HCEC 1CT (cell line): ENCODE measurements around the gene PAK2.
"Not testable (repeated sequence)": the region's sequence is repeated elsewhere in the genome, so short reads cannot be mapped to it uniquely, and the experiment has no call there.

Experiments
- DNase-seq: peaks from one replicate; pipeline ENCODE4 v3.0.0-alpha.2; 2017

The PAK2 gene

GRCh38 chr3:196739671-196740480 lies at the start of gene PAK2:
PAK2 (plus strand) TSS chr3:196739857; CDS start chr3:196782647, 42,790 bp downstream.
- DNase-seq = peak; percentile 92

- no peak for DNase-seq
These were observed 49.6 kb upstream of the PAK2 start for GRCh38 chr3:196689941-196690660.

- DNase-seq = no peak
These were observed 48.3 kb upstream of the PAK2 start for GRCh38 chr3:196691386-196691785.

GRCh38 chr3:196694202-196694638 lies 45.4 kb upstream of the PAK2 start:
- peak; percentile 24 for DNase-seq

GRCh38 chr3:196694941-196695848 lies 44.5 kb upstream of the PAK2 start:
- DNase-seq = no peak

GRCh38 chr3:196695849-196696226 lies 43.8 kb upstream of the PAK2 start:
- DNase-seq = no peak

- DNase-seq = no peak
These were observed 42.4 kb upstream of the PAK2 start for GRCh38 chr3:196697270-196697669.

- DNase-seq = no peak
These were observed 39.9 kb upstream of the PAK2 start for GRCh38 chr3:196699749-196700148.

GRCh38 chr3:196700801-196701200 lies 38.9 kb upstream of the PAK2 start:
- no peak for DNase-seq

- no peak for DNase-seq
These were observed 33.3 kb upstream of the PAK2 start for GRCh38 chr3:196706327-196706726.

GRCh38 chr3:196706731-196707130 lies 32.9 kb upstream of the PAK2 start:
- DNase-seq = no peak

GRCh38 chr3:196707566-196707965 lies 32.1 kb upstream of the PAK2 start:
- DNase-seq = no peak

- no peak for DNase-seq
These were observed 31.2 kb upstream of the PAK2 start for GRCh38 chr3:196708467-196708866.

GRCh38 chr3:196711838-196712513 lies 27.7 kb upstream of the PAK2 start, which contains the start of the genes CEP19 and PIGX:
CEP19 (minus strand) TSS chr3:196712250; CDS start chr3:196708657, 3,593 bp downstream.
PIGX (plus strand) TSS chr3:196712377.
- peak; percentile 80 for DNase-seq

GRCh38 chr3:196712514-196713413 lies 26.9 kb upstream of the PAK2 start:
- peak; percentile 55 for DNase-seq

- not testable (repeated sequence) for DNase-seq
These were observed 22.5 kb upstream of the PAK2 start for GRCh38 chr3:196717162-196717561.

GRCh38 chr3:196721097-196721496 lies 18.6 kb upstream of the PAK2 start:
- no peak for DNase-seq

- DNase-seq = peak; percentile 88
These were observed 12.6 kb upstream of the PAK2 start for GRCh38 chr3:196726788-196727675.

- peak; percentile 76 for DNase-seq
These were observed 3.9 kb upstream of the PAK2 start for GRCh38 chr3:196735751-196736150.
